Measurements from ENCODE around the gene NAV2. TPM values are rescaled to one million over a fixed set of nuclear protein-coding genes. Genes with fewer than 3 reads are reported as not detected.
A peak's percentile ranks its signal among the peaks of the same experiment; 100 is the strongest.
"Not testable (repeated sequence)": the region's sequence is repeated elsewhere in the genome, so short reads cannot be mapped to it uniquely, and the experiment has no call there.

Gene NAV2
- polyA plus RNA-seq, 1 donor, result 40.4 TPM

DNA sequence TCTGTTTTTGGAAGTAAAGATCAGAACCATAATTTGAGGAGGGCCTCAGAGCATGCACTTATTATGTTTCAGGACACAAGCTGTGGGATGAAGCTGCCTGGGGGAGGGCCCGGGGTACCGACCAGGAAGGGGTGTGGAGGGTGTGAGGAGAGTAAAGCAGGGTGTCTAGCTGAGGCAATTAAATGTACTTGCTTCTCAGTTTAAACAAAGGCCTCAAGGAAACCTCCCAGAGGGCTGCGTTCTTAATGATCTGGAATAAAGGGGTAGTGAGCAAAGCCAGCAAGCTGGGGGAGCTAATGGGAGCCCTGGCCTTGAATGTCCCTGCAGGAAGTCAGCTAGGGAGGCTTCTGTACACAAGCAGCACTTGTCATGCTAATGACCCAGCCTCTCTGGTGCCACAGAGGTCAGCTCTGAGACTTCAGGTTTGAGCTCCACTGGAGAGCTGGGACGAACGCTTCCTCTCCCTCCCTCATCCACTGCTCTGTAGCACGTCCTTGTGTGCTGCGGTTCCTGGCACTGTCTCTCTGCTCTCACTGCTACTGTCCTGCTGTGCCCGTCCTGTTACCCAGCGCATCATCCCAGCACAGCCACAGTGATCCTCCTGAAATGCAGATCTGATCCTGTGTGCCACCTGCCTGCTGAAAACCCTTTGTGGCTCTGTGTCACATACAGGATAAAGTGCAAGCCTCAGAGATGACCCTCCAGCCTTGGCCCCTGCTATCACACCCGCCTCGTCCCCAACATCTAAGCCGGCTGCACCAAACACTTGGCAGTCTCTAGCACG is 287.9 kb downstream of the NAV2 start:
- DNase-seq, result peak; percentile 77

DNA sequence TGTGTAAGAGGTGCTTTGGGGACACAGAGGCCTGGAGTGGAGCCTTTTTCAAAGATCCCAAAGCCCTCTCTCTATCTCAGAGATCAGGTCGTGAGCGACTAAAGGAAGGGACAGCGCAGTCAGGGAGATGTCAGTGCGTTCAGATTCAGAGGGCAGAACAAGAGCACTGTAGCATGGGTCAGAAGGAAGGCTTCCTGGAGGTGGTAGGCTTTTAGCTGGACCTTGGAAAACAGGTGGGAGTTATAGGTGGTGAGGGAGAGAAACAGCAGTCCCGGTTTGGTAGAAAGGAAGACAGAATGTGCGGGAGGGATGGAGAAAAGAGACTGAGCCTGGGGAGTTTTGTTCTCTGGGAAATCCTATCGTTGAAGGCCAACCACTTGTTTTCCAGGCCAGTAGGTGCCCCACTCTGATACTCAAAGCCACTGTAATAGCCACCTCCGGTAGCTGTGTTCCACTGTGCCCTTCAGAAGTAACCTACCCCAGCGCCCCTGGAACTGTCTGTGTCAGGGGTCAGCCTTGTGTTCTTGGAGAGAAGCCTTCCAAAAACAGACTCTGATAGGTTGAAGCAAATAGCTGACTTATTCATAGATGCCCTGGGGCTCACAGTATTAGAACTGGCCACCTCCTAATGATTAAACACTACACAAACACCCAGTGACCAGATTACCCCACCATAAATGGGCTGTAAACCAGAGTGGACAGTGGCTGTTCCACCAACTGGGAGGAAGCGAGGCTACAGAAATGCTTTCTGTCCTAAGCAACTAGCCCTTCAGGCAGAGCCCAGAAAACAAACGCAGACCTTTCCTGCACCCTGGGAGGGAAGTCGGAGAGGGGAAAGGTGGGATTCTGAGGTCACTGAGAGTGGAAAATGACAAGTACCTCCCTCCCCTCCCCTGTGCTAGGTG is 289.9 kb downstream of the NAV2 start:
- DNase-seq, result no peak

DNA sequence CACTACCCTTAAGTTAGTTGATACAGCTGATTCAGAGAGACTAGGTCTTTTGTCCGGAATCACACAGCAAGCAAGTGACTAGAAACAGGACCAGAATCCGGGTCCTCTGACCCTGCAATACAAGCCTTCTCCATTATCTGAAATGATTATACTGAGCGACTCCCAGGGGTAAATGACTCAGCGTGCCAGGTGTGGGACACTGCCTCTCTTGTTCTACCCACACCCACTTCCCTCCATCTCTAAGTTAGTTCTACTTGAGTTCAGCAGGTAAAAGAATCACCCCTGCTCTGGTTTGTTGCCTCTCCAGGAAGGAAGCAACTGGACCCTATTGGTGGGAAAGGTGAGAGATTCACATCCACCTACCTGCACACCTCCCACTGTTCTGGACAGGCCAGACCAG is 290.7 kb downstream of the NAV2 start:
- no peak for DNase-seq

DNA sequence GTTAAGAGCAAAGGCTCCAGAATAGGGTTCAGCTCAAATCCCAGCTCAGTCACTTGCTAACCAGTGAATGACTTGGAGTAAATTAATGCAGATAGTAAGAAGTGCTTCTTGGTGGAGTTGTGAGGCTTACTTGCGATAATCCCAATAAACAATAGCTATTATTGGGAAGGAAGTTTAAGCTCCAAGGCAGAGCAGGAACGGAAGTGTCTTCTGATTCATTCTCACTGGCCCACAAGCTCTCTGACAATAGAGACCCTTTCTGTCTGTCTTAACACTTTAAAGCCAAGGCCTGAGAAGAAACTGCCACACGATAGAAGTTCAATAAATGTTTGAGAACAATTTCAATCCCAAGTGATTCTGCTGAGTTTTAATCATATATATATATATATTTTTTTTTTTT is 292.2 kb downstream of the NAV2 start:
- no peak for DNase-seq

DNA sequence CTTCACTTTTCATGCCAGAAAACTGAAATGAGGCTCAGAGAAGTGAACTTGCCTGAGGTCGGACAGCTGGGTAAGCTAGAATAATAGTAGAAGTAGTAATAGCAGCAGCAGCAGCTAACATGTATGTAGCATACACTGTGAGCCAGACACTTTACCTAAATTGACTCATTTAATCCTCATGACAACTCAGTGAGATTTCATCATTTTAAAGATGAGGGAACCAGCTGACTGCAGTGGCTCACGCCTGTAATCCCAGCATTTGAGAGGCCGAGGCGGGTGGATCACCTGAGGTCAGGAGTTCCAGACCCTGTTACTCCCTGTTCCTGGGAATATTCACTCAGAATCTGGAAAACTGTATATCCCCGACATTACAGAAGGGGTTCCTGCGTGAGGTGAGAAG is 293.1 kb downstream of the NAV2 start:
- DNase-seq, result no peak

DNA sequence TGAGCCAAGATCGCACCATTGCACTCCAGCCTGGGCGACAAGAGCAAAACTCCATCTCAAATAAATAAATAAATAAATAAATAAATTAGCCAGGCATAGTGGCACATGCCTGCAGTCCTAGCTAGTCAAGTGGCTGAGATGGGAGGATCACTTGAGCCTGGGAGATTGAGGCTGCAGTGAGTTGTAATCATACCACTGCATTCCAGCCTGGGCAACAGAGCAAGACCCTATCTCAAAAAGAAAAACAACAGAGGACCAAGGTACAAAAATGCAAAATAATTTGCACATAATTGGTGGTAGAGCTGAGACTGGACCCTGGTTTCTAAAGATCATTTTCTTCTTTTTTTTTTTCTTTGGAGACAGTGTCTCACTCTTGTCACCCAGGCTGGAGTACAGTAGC is 294.0 kb downstream of the NAV2 start:
- not testable (repeated sequence) for DNase-seq

DNA sequence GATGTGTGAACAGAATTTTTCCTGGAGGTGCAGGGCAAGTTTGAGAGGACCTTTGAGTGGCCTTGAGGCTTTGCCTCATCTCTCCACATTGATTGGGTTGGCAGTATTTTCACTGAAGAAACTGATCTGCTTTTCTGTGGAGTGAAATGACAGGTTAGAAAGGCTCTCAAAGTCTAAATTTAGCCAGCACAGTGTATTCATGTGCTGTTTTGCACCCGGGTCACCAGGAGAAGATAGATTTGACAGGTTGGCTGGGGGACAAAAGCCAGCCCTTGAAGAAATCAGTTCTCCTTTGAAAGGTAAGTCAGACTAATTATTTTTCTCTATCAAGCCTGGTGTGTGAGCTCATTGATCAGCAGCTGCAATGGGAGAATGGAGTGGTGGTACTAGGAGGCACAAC is 294.7 kb downstream of the NAV2 start:
- DNase-seq, result no peak

DNA sequence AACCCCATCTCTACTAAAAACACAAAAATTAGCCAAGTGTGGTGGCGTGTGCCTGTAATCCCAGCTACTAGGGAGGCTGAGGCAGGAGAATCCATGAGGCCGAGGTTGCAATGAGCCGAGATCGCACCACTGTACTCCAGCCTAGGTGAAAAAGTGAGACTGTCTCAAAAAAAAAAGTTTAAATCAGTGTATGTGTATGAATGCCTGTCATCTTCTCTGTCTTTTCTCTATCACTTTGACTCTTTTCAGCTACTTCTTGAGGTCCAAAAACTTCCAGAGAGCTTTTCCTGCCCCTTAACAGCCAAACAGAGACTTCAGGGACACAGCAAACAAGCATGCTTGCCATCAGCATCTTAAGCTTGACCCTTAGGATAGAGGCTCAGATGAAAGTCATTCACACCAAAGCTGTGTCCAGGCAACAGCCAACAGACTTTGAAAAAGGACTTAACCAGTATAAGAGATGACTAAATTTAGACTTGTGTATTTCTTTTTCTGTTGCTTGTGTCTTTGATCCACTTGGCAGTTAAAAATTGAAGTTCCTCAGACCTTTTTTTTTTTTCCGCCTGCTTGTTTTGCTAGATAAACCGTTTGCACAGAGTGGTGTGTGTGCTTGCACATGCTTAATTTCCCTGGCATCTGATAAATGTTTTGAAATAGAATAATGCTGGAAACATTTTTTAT is 295.7 kb downstream of the NAV2 start:
- no peak for DNase-seq

DNA sequence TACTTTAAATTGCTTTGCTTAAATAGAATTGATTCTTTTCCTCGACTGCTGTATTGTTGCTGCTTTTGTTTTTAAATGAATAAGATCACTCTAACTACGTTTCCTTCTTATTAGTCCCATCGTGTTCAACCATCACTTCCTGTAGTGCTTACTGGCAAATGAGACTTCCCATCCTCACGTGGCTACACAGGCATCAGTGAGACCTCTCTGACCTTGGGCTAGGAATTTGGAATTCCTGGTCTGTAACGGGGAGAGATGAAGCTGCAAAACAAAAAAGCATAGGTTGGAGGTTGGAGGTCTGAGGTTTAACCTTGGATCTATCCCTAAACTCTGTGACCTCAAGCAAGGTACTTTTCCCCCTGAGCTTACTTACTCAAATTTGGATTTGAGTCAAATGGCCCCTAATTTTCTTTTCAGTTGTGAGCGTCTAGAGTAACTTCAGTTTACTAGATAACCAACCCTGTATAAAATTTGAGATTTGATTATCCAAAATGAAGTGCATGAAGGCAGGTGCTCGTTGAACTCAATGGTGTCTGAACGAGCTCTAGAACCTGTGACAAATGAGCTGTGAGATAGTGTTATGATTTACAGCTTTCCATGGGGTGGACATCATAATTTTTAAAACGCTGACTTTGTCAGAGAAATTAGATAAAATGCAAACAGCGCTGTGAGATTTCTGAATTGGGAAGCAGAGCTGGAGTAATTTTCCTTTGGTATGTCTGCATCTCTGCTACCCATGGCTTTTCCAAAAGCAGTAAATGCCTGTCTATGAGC is 296.4 kb downstream of the NAV2 start:
- DNase-seq, result no peak

DNA sequence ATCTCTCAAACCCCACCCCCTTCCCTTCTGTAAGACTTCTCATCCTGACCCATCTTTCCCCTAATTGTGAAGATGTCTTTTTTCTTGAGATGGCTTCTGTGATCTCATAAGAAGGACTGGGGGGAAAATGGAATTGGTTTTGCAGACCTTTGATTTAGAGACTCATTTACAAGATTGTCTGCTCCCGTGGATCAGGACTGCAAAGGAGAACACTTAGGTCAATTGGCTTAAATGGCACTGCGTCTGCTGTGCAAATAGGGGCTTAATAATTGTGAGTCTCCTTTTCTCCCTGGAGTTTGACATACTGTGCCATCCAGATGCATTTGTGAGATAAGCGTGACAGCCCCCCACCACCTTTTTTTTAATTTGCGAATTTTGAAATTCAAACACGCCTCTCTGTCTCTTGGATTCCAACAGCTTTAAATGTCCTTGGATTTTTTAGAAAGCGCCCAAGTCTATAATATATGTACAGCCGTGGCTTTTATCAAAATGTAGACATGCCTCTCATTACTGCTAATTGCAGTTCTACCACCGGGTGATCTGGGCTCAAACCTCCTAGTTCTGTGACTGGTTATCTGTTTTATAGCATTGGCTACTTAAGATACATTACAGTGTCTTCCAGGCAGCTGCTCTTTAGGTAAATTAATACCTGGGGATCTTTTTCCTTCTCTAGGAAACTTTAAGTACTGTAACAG is 297.7 kb downstream of the NAV2 start:
- DNase-seq, result no peak

DNA sequence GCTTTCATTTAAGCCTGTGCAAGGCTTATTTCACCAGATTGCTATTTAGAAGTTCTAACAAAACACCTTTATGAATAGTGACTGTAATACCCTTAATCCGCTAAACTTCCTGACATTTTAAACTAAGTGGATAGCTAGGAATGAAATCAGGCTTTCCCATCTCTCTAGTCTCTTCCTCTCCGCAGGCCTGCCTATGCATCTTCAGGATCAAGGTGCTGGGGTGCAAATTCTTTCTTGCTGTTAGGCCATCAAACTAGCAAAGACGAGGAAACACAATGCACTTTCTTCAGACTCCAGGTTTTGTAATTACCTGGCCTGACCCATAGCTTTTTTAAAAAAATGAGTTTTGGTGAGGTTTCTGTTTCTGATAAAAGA is 298.2 kb downstream of the NAV2 start:
- DNase-seq, result no peak

DNA sequence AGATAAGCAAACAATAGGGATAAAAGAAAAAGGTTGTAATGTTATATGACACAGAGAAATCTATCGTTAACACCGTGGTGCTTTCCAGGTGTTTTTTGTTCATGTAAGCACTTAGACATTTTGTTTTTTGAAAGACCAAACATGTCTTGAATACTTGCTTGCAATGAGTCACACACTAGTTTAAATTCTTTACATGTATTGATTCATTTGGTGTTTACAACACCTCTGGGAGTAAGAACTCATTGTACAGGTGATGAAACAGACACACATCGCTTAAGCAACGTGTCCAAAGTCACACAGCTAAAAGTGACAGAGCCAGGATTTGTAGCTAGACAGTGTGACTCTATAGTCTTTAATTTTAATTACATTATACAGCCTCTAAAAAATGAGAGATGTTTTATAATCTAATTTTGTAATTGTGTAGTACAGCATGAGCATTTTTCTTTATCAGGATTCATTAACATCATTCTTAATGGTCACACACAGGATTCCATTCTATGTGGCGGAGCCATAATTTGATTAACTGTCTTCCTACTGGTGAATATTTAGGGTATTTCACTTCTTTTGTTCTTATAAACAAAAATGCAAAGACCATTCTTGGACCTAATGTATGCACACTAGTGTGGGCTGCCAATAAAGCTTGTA is 298.8 kb downstream of the NAV2 start:
- DNase-seq, result no peak

DNA sequence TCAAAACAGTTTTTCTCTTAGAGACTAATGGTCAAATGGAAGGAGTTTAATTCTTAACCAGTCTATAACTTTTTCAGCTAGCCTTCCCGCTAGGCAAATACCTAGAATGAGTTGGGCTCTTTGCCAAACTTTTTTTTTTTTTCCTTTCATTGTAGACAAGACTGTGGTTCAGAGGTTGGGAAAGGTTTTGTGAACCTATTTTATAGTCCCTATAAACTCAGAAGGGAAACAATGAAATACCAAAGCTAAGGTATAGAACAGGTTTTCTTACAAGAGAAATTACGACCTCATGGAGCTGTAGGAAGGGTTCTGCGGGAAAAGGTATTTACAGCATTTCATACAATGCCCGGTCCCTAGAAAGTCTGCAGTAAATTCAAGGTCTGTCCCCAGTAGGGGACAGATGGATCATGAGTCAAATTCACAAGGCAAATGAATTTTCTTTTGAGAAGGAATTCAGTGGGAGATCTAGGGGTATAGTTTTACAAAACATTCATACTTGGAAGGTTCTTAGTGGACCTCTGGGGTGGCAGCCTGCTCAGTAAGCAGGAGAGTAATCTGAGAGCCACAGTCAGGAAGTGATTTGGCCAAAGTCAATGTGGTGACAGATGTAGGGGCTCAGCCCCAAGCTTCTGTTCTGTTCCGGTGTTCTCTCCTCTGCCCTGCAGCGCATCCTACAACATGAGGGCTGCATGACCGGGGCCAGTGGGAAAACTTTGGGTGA is 300.9 kb downstream of the NAV2 start:
- DNase-seq, result no peak

DNA sequence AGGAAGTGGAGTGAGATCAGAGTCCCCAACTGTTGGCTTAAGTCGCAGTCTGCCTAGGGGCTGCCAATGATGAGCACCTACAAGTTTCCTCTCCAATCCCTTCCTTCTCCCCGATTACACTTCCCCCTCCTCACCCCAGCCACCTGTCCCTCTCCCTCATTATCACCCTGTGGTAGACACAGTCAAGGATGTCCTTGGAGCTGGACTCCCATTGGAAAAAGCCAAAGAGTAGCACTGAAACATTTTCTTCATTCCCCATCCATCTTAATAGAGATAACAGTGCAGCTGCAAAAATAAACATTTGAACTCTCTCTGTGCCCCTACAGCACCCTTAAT is 301.4 kb downstream of the NAV2 start:
- DNase-seq, result no peak

DNA sequence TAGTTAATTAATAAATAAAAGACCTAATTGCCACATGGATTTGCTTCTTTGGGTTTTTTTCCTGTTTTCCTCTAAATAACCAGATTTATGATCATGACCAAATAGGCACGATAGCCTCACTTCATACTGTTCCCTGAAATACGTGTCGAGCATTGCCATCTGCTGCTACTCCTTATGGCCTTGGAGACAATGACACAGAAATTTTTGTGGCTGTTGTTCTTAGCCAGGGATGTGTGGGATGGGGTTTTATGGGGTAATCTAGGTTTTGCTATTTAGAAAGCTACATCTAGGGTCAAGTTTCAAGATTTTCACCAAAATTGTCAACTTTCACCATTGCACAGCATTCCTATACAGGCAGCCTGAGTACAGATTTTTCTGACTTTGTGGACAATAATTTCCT is 302.5 kb downstream of the NAV2 start:
- no peak for DNase-seq

DNA sequence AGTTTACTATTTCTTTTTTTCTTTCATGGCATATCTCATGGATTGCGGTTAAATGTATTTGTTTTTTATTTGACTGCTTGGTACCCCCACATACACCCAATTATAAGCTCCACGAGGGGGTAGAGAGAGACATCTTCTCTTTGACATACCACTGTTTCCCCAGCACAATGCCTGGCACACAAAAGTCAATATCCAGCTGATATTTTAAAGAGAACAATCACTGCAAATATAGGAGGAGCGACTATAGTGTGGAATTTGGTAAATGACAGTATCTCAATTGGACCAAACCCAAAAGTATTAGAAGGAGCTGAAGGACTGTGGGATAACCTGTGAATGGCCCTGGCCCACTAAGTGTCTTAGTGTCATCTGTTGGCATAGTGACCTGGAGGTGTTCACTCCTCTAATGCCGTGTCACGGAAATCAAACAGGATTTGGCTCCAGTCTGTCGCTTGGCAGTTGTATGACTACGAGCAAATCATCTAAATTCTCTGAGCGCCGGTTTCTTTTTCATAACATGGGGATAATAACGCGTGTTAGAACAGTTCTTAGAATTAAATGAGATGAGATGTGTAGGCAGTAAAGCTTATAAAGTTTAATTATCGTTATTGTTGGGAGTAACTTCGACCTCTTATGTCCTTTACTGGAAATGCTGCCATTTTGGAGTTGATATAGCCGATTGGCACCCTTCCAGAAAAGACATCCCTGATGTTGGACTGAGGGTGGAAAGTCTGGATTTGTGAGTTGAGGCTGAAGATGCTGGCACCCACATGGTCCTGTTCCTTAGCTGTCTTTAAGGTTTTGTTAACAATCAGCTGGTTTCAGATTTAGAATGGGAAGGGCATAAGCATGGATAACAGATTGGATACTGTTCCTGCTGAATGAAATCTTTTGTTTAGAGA is 303.1 kb downstream of the NAV2 start:
- DNase-seq, result no peak

DNA sequence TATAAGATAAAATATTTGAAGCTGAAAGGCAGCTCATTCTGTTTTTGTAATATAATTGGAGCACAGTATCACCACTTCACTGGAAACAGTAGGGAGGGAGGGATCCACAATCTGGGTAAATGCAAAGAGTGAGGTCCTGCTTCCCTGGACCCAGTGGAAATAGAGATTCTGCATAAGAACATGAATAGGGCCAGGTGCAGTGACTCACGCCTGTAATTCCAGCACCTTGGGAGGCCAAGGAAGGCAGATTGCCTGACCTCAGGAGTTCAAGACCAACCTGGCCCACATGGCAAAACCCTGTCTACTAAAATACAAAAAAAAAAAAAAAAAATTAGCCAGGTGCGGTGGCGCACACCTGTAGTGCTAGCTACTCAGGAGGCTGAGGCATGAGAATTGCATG is 303.9 kb downstream of the NAV2 start:
- DNase-seq, result no peak

DNA sequence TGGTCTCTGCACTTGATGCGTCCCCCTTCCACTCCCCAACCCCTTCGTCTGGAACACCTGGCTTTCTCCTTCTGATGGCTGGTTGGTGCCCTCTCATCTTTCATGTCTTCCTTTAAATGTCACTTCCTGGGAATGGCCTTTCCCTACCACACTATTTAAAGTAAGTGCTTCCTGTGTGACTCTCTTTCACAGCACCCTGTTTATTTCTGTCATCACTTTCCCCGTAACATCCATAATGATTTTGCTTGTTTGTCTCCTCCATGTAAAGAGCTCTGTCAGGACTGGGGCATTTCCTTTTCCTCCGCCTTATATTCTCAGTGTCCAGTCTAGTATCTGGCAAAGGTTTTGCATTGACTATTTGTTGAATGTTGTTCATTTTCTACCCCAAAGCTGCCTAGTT is 304.7 kb downstream of the NAV2 start:
- DNase-seq, result no peak

DNA sequence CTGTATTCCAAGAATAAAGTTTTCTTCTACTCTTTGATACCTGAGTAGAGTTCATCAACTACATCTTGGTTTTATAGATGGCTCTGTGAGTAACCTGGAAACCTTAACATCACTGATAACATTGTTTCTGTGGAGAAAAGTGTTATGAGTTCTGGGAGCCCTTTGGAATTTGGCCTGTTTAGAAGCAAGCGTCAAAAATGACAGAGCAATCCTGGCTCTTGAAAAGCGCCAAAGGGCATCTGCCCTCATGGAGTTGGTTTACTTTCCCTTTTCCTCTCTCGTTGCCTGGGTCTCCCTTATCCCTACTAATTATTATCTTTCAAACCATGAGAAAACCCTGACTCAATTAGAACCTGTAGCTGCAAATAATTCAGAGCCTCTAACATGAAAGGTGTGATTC is 307.6 kb downstream of the NAV2 start:
- DNase-seq, result no peak
